Panc1 (cell line): ENCODE measurements around the gene OMP. TPM values are rescaled to one million over a fixed set of nuclear protein-coding genes. Genes with fewer than 3 reads are reported as not detected.

Source experiments
- ATAC-seq: fragments of 200-7000 bp; cut with Tn5 transposase; 2 replicates; pipeline ENCODE4 v1.9.1; 2020; ENCODE audit warnings: mild to moderate bottlenecking, moderate library complexity
- BruUV-seq: library from RNA; stranded (reverse); fragments of 400-500 nt; replicated peaks from 2 replicates; lab custom pipeline; 2021; lab: Mats Ljungman, UMichigan
- CTCF ChIA-PET: fragments of 300-600 bp; sonication (Branson Sonifier 250); formaldehyde crosslinking; loops from one replicate; lab custom pipeline; 2022; ENCODE audit warnings: antibody characterized with exemption; lab: Charles Lee
- POLR2A ChIA-PET: fragments of 300-600 bp; sonication (Branson Sonifier 250); formaldehyde crosslinking; loops from one replicate; lab custom pipeline; 2022; ENCODE audit warnings: antibody characterized with exemption; lab: Charles Lee
- DNase-seq: peaks from one replicate; pipeline ENCODE4 v3.0.0-alpha.2; 2010; ENCODE audit warnings: low read depth, low spot score
- H3K27ac ChIP-seq: 2 replicates; pipeline ENCODE4 v1.5.1; 2011; ENCODE audit warnings: mild to moderate bottlenecking, low read length, inconsistent platforms
- H3K27me3 ChIP-seq: fragments of 200-500 bp; sonication (Bioruptor generic); 2 replicates; pipeline ENCODE4 v1.6.0; 2014; ENCODE audit warnings: low read length, inconsistent platforms; ENCODE audit not compliant: control insufficient read depth, insufficient read depth
- H3K36me3 ChIP-seq: fragments of 200-500 bp; sonication (Bioruptor generic); 2 replicates; pipeline ENCODE4 v1.5.1; 2014; ENCODE audit warnings: inconsistent platforms, mild to moderate bottlenecking, low read length, moderate library complexity; ENCODE audit not compliant: control insufficient read depth, insufficient read depth
- H3K4me1 ChIP-seq: 2 replicates; pipeline ENCODE4 v1.5.1; 2011; ENCODE audit warnings: inconsistent platforms, mild to moderate bottlenecking, low read length, moderate library complexity; ENCODE audit not compliant: control insufficient read depth, insufficient read depth
- H3K4me3 ChIP-seq, 2 experiments: 2 replicates each; pipeline ENCODE4 v1.5.1; 2011 to 2012; ENCODE audit warnings: low read depth in 2 of 2, low read length in 2 of 2, mild to moderate bottlenecking in 2 of 2, inconsistent platforms in 1 of 2, moderate library complexity in 1 of 2
- H3K9me3 ChIP-seq: fragments of 200-500 bp; sonication (Bioruptor generic); 2 replicates; pipeline ENCODE4 v1.5.1; 2014; ENCODE audit warnings: low read depth, mild to moderate bottlenecking, inconsistent platforms, low read length, moderate library complexity; ENCODE audit not compliant: control insufficient read depth, insufficient read depth
- CTCF ChIP-seq: fragments of 450-650 bp; IDR thresholded peaks from 2 replicates; pipeline ENCODE4 v1.5.1; 2017; ENCODE audit warnings: mild to moderate bottlenecking
- POLR2AphosphoS5 ChIP-seq: IDR thresholded peaks from 2 replicates; pipeline ENCODE4 v1.6.1; 2012; ENCODE audit warnings: mild to moderate bottlenecking, low read depth, low read length, moderate library complexity
- REST ChIP-seq, 2 experiments: IDR thresholded peaks; 2 replicates each; pipeline ENCODE4 v1.6.1; 2011 to 2012; ENCODE audit warnings: low read depth in 2 of 2, control low read depth in 1 of 2, low read length in 1 of 2, mild to moderate bottlenecking in 1 of 2, moderate library complexity in 1 of 2; ENCODE audit not compliant: insufficient read depth in 1 of 2
- SIN3A ChIP-seq: IDR thresholded peaks from 2 replicates; pipeline ENCODE4 v1.6.1; 2012; ENCODE audit warnings: low read depth, mild to moderate bottlenecking, low read length, moderate library complexity, borderline replicate concordance; ENCODE audit not compliant: insufficient read depth
- TCF7L2 ChIP-seq: IDR thresholded peaks from 2 replicates; pipeline ENCODE4 v1.6.1; 2011; ENCODE audit warnings: mild to moderate bottlenecking, low read depth, low read length, inconsistent platforms
- in situ Hi-C: cut with HindIII; loops from 2 replicates; pipeline ENCODE4 v1.10.0; 2016; ENCODE audit warnings: low sequenced_read_pairs, low pct_unique_long_range_greater_than_20kb
- intact Hi-C: fragments of 100-400 bp; cut with micrococcal nuclease; formaldehyde crosslinking; loops from one replicate; pipeline ENCODE4 v1.10.0; 2022; ENCODE audit not compliant: unreplicated experiment
- total RNA-seq: library from RNA; stranded (reverse); gene quantifications from one replicate; pipeline ENCODE4 v1.2.1, GENCODE V29; 2021; ENCODE audit not compliant: unreplicated experiment

OMP gene
- total RNA-seq, 1 experiment from 2014 or later = 1.5 TPM

DNA sequence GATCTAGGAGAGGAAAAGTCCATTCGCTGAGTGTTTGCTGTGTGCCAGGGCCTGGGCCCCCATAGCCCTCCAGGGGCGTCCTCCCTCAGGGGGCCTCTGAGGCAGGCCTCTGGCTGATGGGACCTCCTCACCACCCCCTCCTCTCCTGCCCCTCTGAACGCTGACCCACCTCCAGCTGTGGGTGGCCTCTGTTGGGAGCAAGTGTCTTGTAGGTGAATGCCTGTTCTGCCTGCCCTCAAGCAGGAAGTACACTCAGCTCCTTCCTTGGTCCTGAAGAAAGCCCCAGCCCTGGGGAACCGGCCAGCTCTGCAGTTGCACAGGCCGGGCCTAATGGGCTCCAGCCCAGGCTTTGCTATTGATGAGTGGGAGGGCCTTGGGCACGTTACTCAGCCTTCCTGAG, 28.9 kb downstream of the OMP start:
- Histone ChIP-seq H3K27ac (no peak overlapping the region), H3K36me3 (no peaks in the 10 kb centered on the region), H3K4me3 (no peak overlapping the region), H3K9me3 (no peaks in the 10 kb centered on the region), H3K27me3 (no peaks in the 10 kb centered on the region), H3K4me1 (peaks cover 7% of the 10 kb centered on the region; the same call in 1 of the 2 replicates)
- intact Hi-C loops = no loop called here
- no peak for TF ChIP-seq SIN3A
- no peak for TF ChIP-seq TCF7L2
- no peak for TF ChIP-seq REST (IDR thresholded peaks at IDR 0.05; ENCODE audit: insufficient read depth in 1 of 2, low read depth in 2 of 2, low read length in 1 of 2)
- TF ChIP-seq CTCF = no peak
- no peak for TF ChIP-seq POLR2AphosphoS5
- in situ Hi-C loops = no loop called here
- ATAC-seq (no peak), DNase-seq (no peak)
- POLR2A ChIA-PET = no interaction called here
- BruUV-seq = no TSS peak
- CTCF ChIA-PET = interaction anchor here (0.6 kb wide), 1 partner anchor 389 kb away, joined by 4 read pairs; no protein-coding TSS in a partner anchor

DNA sequence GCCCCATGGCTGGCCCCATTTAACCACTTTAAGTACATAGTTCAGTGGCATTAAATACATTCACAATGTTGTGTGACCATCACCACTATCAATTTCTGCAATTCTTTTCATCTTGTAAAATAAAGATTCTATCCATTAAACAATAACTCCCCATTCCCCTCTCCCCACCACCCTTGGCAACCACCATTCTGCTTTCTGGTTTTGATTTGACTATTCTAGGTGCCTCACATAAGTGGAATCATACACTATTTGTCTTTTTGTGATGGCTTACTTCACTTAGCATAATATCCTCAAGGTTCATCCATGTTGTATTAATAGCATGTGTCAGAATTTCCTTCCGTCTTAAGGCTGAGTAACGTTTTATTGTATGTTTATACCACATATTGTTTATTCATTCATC, 32.4 kb downstream of the OMP start:
- CTCF ChIA-PET = no interaction called here

More for the DNA sequence above, 32.4 kb downstream of the OMP start:
- no peak for TF ChIP-seq TCF7L2
- no peak for TF ChIP-seq SIN3A
- no peak for TF ChIP-seq POLR2AphosphoS5
- TF ChIP-seq CTCF = no peak
- no peak for TF ChIP-seq REST (IDR thresholded peaks at IDR 0.05; ENCODE audit: insufficient read depth in 1 of 2, low read depth in 2 of 2, low read length in 1 of 2)
- in situ Hi-C loops = no loop called here
- Histone ChIP-seq H3K9me3 (no peaks in the 10 kb centered on the region), H3K27ac (no peak overlapping the region), H3K4me3 (no peak overlapping the region), H3K27me3 (no peaks in the 10 kb centered on the region), H3K36me3 (no peaks in the 10 kb centered on the region), H3K4me1 (0 out of 2 replicates have a peak, but pooled peaks cover 2% of the 10 kb centered on the region)
- POLR2A ChIA-PET = no interaction called here
- intact Hi-C loops = no loop called here
- BruUV-seq = no TSS peak
- DNase-seq (no peak), ATAC-seq (no peak)
